ENCODE results near the gene RPUSD3.

- TF ChIP-seq CTCF (IDR thresholded peaks at IDR 0.05; ENCODE audit: insufficient read depth, low read length, poor library complexity, severe bottlenecking) (no peak), EZH2phosphoT487 (conservative IDR thresholded peaks at IDR 0.05; ENCODE audit: low read length) (no peak)
These were observed 33.2 kb upstream of the RPUSD3 start for GRCh38 chr3:9876991-9877390.
